ENCODE results near the gene ERCC3. TPM values are rescaled to one million over a fixed set of nuclear protein-coding genes. Genes with fewer than 3 reads are reported as not detected.

The ERCC3 gene
- total and polyA plus RNA-seq, 8 donors: 16.5 to 103 (median 34.5) TPM

GRCh38 chr2:127305990-127306585 lies 12.1 kb upstream of the ERCC3 start:
- no peak for DNase-seq
- H3K27me3 ChIP-seq: no peaks in the 10 kb centered on the region
- WGBS, 5 donors: 73 to 96% (median 91%) methylated on average over 4 of the region's 4 CpGs
- no peak overlapping the region for H3K4me3 ChIP-seq
- no peaks in the 10 kb centered on the region for H3K4me1 ChIP-seq
- TF ChIP-seq POLR2AphosphoS5 (IDR thresholded peaks at IDR 0.05): no peak
- TF ChIP-seq CTCF (IDR thresholded peaks at IDR 0.05): no peak
- TF ChIP-seq EP300 (IDR thresholded peaks at IDR 0.05): no peak
- no peak for TF ChIP-seq POLR2A (IDR thresholded peaks at IDR 0.05)
- no peak overlapping the region for H3K27ac ChIP-seq
- intact Hi-C loops (cut with DNase I; ENCODE audit: low total_unique reads): no loop called here
- no peaks in the 10 kb centered on the region for H3K9me3 ChIP-seq
- H3K36me3 ChIP-seq: peaks cover 14 to 64% (median 54%) of the 10 kb centered on the region in 4 donors

- 90 to 97% (median 93%) methylated on average over 1 of the region's 1 CpG for WGBS, 5 donors
- intact Hi-C loops (cut with DNase I; ENCODE audit: low total_unique reads): no loop called here
- no peak for DNase-seq
- TF ChIP-seq POLR2A (IDR thresholded peaks at IDR 0.05) (no peak), CTCF (IDR thresholded peaks at IDR 0.05) (no peak), EP300 (IDR thresholded peaks at IDR 0.05) (no peak), POLR2AphosphoS5 (IDR thresholded peaks at IDR 0.05) (no peak)
- peaks cover 4 to 25% (median 18%) of the 10 kb centered on the region in 4 donors for H3K36me3 ChIP-seq
- no peaks in the 10 kb centered on the region for H3K9me3 ChIP-seq
- no peak overlapping the region for H3K27ac ChIP-seq
- H3K4me1 ChIP-seq: no peaks in the 10 kb centered on the region
- no peak overlapping the region for H3K4me3 ChIP-seq
- no peaks in the 10 kb centered on the region for H3K27me3 ChIP-seq
Measured at GRCh38 chr2:127302168-127302567, 8.2 kb upstream of the ERCC3 start.

DNA sequence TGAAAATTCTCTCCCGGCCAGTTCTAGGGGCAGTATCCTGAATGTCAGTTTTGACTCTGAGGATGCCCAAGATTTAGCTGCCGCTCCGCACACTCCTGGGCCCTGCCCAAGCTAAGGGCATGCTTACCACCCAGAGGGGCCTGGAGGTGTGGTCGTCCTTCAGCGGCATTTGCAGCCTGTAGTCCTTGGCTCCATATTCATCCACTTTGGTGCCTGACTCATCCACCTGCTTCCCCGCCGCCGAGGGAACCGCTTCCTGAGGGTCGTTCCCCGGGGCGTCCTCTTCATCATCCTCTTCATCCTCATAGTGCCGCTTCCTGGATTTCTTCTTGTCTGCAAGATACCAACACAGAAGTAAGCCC lies 577 bp downstream of the ERCC3 start:
- no peaks in the 10 kb centered on the region for H3K9me3 ChIP-seq
- intact Hi-C loops (cut with DNase I; ENCODE audit: low total_unique reads): no loop called here
- no peak for DNase-seq
- H3K27me3 ChIP-seq: no peaks in the 10 kb centered on the region
- peak overlapping the region; percentile 87 to 96 (median 95) for H3K4me3 ChIP-seq
- H3K27ac ChIP-seq: peak overlapping the region; percentile 72 to 89 (median 83)
- 11 to 13% (median 12%) methylated on average over 9 to 13 of the region's 13 CpGs for WGBS, 5 donors
- peaks cover 5 to 31% (median 20%) of the 10 kb centered on the region in 4 donors for H3K4me1 ChIP-seq
- peaks cover 21 to 44% (median 43%) of the 10 kb centered on the region in 4 donors for H3K36me3 ChIP-seq
- no peak for TF ChIP-seq CTCF (IDR thresholded peaks at IDR 0.05)
- no peak for TF ChIP-seq POLR2A (IDR thresholded peaks at IDR 0.05)
- no peak for TF ChIP-seq EP300 (IDR thresholded peaks at IDR 0.05)
- no peak for TF ChIP-seq POLR2AphosphoS5 (IDR thresholded peaks at IDR 0.05)

GRCh38 chr2:127288274-127288673 lies 5.7 kb downstream of the ERCC3 start:
- Histone ChIP-seq H3K4me1 (peaks cover 4 to 21% (median 10%) of the 10 kb centered on the region in 4 donors), H3K27me3 (no peaks in the 10 kb centered on the region), H3K9me3 (no peaks in the 10 kb centered on the region), H3K36me3 (peaks cover 69 to 95% (median 94%) of the 10 kb centered on the region in 4 donors), H3K4me3 (no peak overlapping the region), H3K27ac (no peak overlapping the region)
- 92 to 98% (median 96%) methylated on average over 3 of the region's 3 CpGs for WGBS, 5 donors
- intact Hi-C loops (cut with DNase I; ENCODE audit: low total_unique reads): no loop called here
- TF ChIP-seq POLR2A (IDR thresholded peaks at IDR 0.05): no peak
- TF ChIP-seq CTCF (IDR thresholded peaks at IDR 0.05): no peak
- TF ChIP-seq EP300 (IDR thresholded peaks at IDR 0.05): no peak
- no peak for TF ChIP-seq POLR2AphosphoS5 (IDR thresholded peaks at IDR 0.05)
- DNase-seq: no peak

Measured in stomach (tissue), 9 donors.